PC-3 (cell line): Measurements from ENCODE around the gene CARHSP1.

ENCODE experiments used
- EZH2phosphoT487 ChIP-seq: fragments of 300-600 bp; sonication (generic); IDR thresholded peaks from 2 replicates; pipeline ENCODE4 v1.6.1; 2018; ENCODE audit warnings: mild to moderate bottlenecking, antibody characterized with exemption, low read length, borderline replicate concordance
- TF ChIP-seq, protein P1 (sequence below): fragments of 300-600 bp; sonication (generic); conservative IDR thresholded peaks from 2 replicates; pipeline ENCODE4 v1.5.1; 2017; ENCODE audit warnings: antibody characterized with exemption, low read depth, mild to moderate bottlenecking, low read length

DNA sequence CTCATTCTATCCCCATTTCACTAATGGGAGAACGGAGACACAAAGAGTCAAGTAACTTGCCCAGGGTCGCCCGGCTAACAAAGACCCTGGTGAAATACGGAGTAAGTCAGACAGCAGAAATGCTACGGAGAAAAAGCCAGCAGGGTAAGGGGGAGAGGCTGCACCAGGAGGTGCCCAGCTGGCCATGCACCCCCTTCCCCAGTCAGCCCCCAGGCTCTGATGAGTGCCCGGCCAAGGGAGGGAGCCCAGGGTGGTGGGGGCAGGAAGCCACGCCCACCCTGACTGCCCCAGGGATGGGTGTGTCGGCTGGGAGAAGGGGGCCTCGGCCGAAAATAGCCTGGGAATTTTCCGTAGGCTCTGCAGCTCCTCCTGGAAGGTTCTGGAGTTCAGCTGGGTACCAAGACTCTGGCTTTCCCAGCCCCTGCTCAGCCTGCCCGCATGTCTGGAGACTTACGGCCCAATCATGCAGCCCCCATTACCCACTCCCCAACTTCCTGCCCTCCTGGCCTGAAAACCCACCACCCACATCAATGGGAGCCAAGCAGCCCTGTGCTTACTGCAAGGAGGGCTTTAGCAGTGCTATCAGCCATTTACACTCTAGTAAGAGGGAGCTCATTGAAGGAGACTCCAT, 4.2 kb downstream of the CARHSP1 start:
- TF ChIP-seq, protein P1, sequence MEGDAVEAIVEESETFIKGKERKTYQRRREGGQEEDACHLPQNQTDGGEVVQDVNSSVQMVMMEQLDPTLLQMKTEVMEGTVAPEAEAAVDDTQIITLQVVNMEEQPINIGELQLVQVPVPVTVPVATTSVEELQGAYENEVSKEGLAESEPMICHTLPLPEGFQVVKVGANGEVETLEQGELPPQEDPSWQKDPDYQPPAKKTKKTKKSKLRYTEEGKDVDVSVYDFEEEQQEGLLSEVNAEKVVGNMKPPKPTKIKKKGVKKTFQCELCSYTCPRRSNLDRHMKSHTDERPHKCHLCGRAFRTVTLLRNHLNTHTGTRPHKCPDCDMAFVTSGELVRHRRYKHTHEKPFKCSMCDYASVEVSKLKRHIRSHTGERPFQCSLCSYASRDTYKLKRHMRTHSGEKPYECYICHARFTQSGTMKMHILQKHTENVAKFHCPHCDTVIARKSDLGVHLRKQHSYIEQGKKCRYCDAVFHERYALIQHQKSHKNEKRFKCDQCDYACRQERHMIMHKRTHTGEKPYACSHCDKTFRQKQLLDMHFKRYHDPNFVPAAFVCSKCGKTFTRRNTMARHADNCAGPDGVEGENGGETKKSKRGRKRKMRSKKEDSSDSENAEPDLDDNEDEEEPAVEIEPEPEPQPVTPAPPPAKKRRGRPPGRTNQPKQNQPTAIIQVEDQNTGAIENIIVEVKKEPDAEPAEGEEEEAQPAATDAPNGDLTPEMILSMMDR: no peak
- no peak for TF ChIP-seq EZH2phosphoT487
